Activated naive CD4-positive, alpha-beta T cell treated with anti-CD3 and anti-CD28 coated beads, Interleukin-2, amount 10 ng/mL, durations not matched to agents 7 days and 5 days (primary cell): ENCODE data around the gene CCDC82.

Experiments used
- CTCF ChIA-PET: fragments of 350-600 bp; sonication (Branson Sonifier 250); formaldehyde crosslinking; loops from one replicate; lab custom pipeline; 2021; ENCODE audit warnings: antibody characterized with exemption; lab: Charles Lee
- DNase-seq: peaks from one replicate; pipeline ENCODE4 v3.0.0-alpha.2; 2020
- H3K27ac Mint-ChIP-seq: one replicate; pipeline ENCODE4 v1.8.0; 2021; ENCODE audit warnings: mild to moderate bottlenecking, moderate library complexity, mixed read lengths
- H3K27me3 Mint-ChIP-seq: one replicate; pipeline ENCODE4 v1.8.0; 2021; ENCODE audit warnings: mild to moderate bottlenecking, mixed read lengths
- H3K36me3 Mint-ChIP-seq: one replicate; pipeline ENCODE4 v1.8.0; 2021; ENCODE audit warnings: mixed read lengths
- H3K4me1 Mint-ChIP-seq: one replicate; pipeline ENCODE4 v1.8.0; 2021; ENCODE audit warnings: mixed read lengths
- H3K4me3 Mint-ChIP-seq: one replicate; pipeline ENCODE4 v1.8.0; 2021; ENCODE audit warnings: mild to moderate bottlenecking, moderate library complexity, mixed read lengths
- H3K9me3 Mint-ChIP-seq: one replicate; pipeline ENCODE4 v1.8.0; 2021; ENCODE audit warnings: mixed read lengths

CCDC82 gene

DNA sequence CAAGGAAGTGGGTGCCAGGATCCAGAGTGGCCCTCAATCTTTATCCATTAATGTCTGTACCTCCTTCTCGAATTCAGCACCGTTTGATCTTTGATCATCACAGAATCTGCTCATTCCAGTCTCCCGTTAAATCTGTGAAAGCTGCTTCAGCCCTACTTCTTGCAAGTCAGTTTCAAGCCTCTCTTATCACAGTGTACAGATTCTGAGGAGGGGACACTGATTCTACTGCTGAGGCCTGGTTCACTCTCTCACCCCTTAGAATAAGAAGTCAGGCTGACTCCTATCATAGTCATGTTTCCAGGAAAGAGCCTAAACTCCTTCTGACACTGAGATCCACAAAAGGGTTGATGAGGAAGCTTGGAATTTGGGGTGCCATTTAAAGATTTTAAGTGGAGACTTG lies 85.7 kb downstream of the CCDC82 start:
- H3K4me3 Mint-ChIP-seq = no peak overlapping the region
- DNase-seq = no peak
- H3K4me1 Mint-ChIP-seq = peaks cover 54% of the 10 kb centered on the region
- H3K27ac Mint-ChIP-seq = no peak overlapping the region
- CTCF ChIA-PET = interaction anchor here (1.1 kb wide), 1 partner anchor 28 kb away, joined by 5 read pairs; no protein-coding TSS in a partner anchor
- H3K9me3 Mint-ChIP-seq = no peaks in the 10 kb centered on the region
- no peaks in the 10 kb centered on the region for H3K27me3 Mint-ChIP-seq
- peaks cover 22% of the 10 kb centered on the region for H3K36me3 Mint-ChIP-seq

DNA sequence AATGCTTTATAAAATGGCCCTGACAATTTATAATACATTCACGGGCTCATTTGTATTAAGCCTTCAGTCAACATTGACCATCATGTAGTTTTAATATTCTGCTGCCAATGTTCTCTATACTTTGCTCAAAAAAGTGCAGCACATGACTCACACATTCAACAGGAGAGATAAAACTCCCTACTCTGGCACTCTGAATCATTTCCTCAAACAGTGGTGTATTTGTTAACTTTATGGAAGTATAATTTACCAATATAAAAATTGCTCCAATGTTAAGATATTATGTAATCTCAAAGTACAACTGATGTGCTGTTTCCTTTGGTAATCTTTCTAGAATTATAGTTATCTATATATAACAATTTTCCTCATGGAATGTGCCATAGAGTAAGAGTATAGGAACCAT lies 86.6 kb downstream of the CCDC82 start:
- DNase-seq = no peak
- no peaks in the 10 kb centered on the region for H3K27me3 Mint-ChIP-seq
- peaks cover 51% of the 10 kb centered on the region for H3K4me1 Mint-ChIP-seq
- H3K36me3 Mint-ChIP-seq = peaks cover 24% of the 10 kb centered on the region
- CTCF ChIA-PET = no interaction called here
- H3K27ac Mint-ChIP-seq = no peak overlapping the region
- no peak overlapping the region for H3K4me3 Mint-ChIP-seq
- no peaks in the 10 kb centered on the region for H3K9me3 Mint-ChIP-seq
